Measurements from ENCODE around the gene SLC6A18.

The SLC6A18 gene

GRCh38 chr5:1213508-1214162 is 11.5 kb upstream of the SLC6A18 start:
- FAIRE-seq (no peak), DNase-seq (ENCODE audit: insufficient read length, low spot score) (no peak)
- no peak for TF ChIP-seq CTCF (IDR thresholded peaks at IDR 0.05; ENCODE audit: insufficient read depth, missing control alignments)

- no peak for TF ChIP-seq CTCF (IDR thresholded peaks at IDR 0.05; ENCODE audit: insufficient read depth, missing control alignments)
- FAIRE-seq (no peak), DNase-seq (ENCODE audit: insufficient read length, low spot score) (no peak)
These were observed 10.8 kb upstream of the SLC6A18 start for GRCh38 chr5:1214163-1214935.

GRCh38 chr5:1214936-1215220 is 10.3 kb upstream of the SLC6A18 start:
- FAIRE-seq (no peak), DNase-seq (ENCODE audit: insufficient read length, low spot score) (no peak)
- no peak for TF ChIP-seq CTCF (IDR thresholded peaks at IDR 0.05; ENCODE audit: insufficient read depth, missing control alignments)

GRCh38 chr5:1215320-1216096 is 9.7 kb upstream of the SLC6A18 start:
- DNase-seq (ENCODE audit: insufficient read length, low spot score) (no peak), FAIRE-seq (no peak)

GRCh38 chr5:1216211-1216917 is 8.8 kb upstream of the SLC6A18 start:
- no peak for FAIRE-seq
- no peak for TF ChIP-seq CTCF (IDR thresholded peaks at IDR 0.05; ENCODE audit: insufficient read depth, missing control alignments)
- no peak for DNase-seq (ENCODE audit: insufficient read length, low spot score)

More at GRCh38 chr5:1215320-1216096, 9.7 kb upstream of the SLC6A18 start:
- no peak for TF ChIP-seq CTCF (IDR thresholded peaks at IDR 0.05; ENCODE audit: insufficient read depth, missing control alignments)

- TF ChIP-seq CTCF (IDR thresholded peaks at IDR 0.05; ENCODE audit: insufficient read depth, missing control alignments) = no peak
- no peak for FAIRE-seq
- DNase-seq (ENCODE audit: insufficient read length, low spot score) = no peak
These were observed 8.3 kb upstream of the SLC6A18 start for GRCh38 chr5:1216918-1217295.
